Measurements from ENCODE around the gene SIX3. TPM values are rescaled to one million over a fixed set of nuclear protein-coding genes. Genes with fewer than 3 reads are reported as not detected.

Gene SIX3
- total and polyA plus RNA-seq, 7 donors, result not detected

GRCh38 chr2:44934983-44935728, 6.3 kb upstream of the SIX3 start:
- intact Hi-C loops (cut with DNase I), result no loop called here
- Histone ChIP-seq H3K9me3 (no peaks in the 10 kb centered on the region), H3K27me3 (peaks cover 77 to 100% (median 96%) of the 10 kb centered on the region in 3 donors), H3K4me1 (peaks cover 0 to 64% (median 46%) of the 10 kb centered on the region in 4 donors), H3K4me3 (no peak overlapping the region), H3K27ac (no peak overlapping the region), H3K36me3 (no peaks in the 10 kb centered on the region)
- TF ChIP-seq POLR2A (IDR thresholded peaks at IDR 0.05), result no peak
- TF ChIP-seq POLR2AphosphoS5 (IDR thresholded peaks at IDR 0.05), result no peak
- TF ChIP-seq EP300 (IDR thresholded peaks at IDR 0.05), result no peak
- TF ChIP-seq CTCF (IDR thresholded peaks at IDR 0.05), result no peak
- DNase-seq, result peak; percentile 46
- 1% methylated on average over 48 of the region's 48 CpGs for WGBS, 2 donors

GRCh38 chr2:44935729-44936098, 5.8 kb upstream of the SIX3 start:
- Histone ChIP-seq H3K27ac (no peak overlapping the region), H3K4me3 (no peak overlapping the region), H3K4me1 (peaks cover 0 to 62% (median 46%) of the 10 kb centered on the region in 4 donors), H3K27me3 (peaks cover 77 to 100% (median 95%) of the 10 kb centered on the region in 3 donors), H3K9me3 (no peaks in the 10 kb centered on the region), H3K36me3 (no peaks in the 10 kb centered on the region)
- 3 to 5% methylated on average over 27 of the region's 27 CpGs for WGBS, 2 donors
- no peak for TF ChIP-seq CTCF (IDR thresholded peaks at IDR 0.05)
- no peak for DNase-seq
- intact Hi-C loops (cut with DNase I), result no loop called here

GRCh38 chr2:44936275-44936674, 5.2 kb upstream of the SIX3 start:
- H3K27me3 ChIP-seq, result peaks cover 83 to 100% (median 95%) of the 10 kb centered on the region in 3 donors
- peaks cover 0 to 66% (median 49%) of the 10 kb centered on the region in 4 donors for H3K4me1 ChIP-seq
- no peak for DNase-seq
- no peak overlapping the region for H3K4me3 ChIP-seq
- intact Hi-C loops (cut with DNase I), result no loop called here
- WGBS, 2 donors, result 8 to 15% methylated on average over 6 of the region's 6 CpGs
- H3K27ac ChIP-seq, result no peak overlapping the region
- TF ChIP-seq POLR2A (IDR thresholded peaks at IDR 0.05) (no peak), POLR2AphosphoS5 (IDR thresholded peaks at IDR 0.05) (no peak), EP300 (IDR thresholded peaks at IDR 0.05) (no peak), CTCF (IDR thresholded peaks at IDR 0.05) (no peak)
- no peaks in the 10 kb centered on the region for H3K9me3 ChIP-seq
- no peaks in the 10 kb centered on the region for H3K36me3 ChIP-seq

- 11 to 13% methylated on average over 22 of the region's 22 CpGs for WGBS, 2 donors
- DNase-seq, result peak; percentile 3
- no peak overlapping the region for H3K27ac ChIP-seq
- TF ChIP-seq EP300 (IDR thresholded peaks at IDR 0.05), result no peak
- TF ChIP-seq POLR2AphosphoS5 (IDR thresholded peaks at IDR 0.05), result no peak
- TF ChIP-seq CTCF (IDR thresholded peaks at IDR 0.05), result no peak
- no peak for TF ChIP-seq POLR2A (IDR thresholded peaks at IDR 0.05)
- H3K9me3 ChIP-seq, result no peaks in the 10 kb centered on the region
- H3K27me3 ChIP-seq, result peaks cover 86 to 100% (median 95%) of the 10 kb centered on the region in 3 donors
- no peaks in the 10 kb centered on the region for H3K36me3 ChIP-seq
- H3K4me3 ChIP-seq, result no peak overlapping the region
- H3K4me1 ChIP-seq, result peaks cover 0 to 73% (median 57%) of the 10 kb centered on the region in 4 donors
- intact Hi-C loops (cut with DNase I), result no loop called here
Measured at GRCh38 chr2:44936715-44937687, 4.5 kb upstream of the SIX3 start.
